GM18951 (cell line): ENCODE measurements around the gene HIVEP3.

Experiments used
- POLR2A ChIP-seq: IDR thresholded peaks from 4 replicates; pipeline ENCODE4 v1.6.1; 2011; ENCODE audit warnings: mild to moderate bottlenecking; ENCODE audit not compliant: insufficient read length, insufficient read depth; ENCODE audit errors: extremely low read depth
- in situ Hi-C: fragments of 300-500 bp; cut with MboI; formaldehyde crosslinking; loops from one replicate; pipeline ENCODE4 v1.12.0; 2022; ENCODE audit warnings: low sequenced_read_pairs, mixed read lengths, inconsistent platforms; ENCODE audit not compliant: unreplicated experiment

Gene HIVEP3

DNA sequence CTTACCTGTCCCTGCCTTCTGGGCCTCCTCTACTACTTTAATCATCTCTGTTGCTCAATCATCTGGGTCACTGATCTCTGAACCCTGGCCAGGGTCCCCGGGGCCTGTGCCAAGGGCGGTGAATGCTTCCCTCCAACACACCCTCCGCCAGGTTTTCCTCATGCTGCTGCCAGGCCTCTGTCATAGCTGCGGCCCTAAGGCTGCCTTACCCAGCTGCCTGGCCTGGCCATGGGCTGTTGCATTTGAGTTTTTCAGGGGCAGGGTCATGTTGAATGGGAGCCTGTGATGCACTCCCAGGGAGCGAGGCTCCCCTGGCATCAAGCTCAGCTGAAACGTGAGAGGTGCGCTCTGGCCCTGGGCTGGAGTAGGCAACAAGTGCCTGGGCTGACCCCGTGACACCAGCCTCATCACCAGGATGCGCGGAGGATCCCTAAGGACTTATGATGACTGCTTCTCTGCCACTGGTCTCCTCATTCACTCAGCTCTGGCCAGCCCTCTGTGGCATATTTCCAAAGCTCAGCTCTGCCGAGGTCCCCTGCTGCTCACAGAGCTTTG is 441.8 kb downstream of the HIVEP3 start:
- TF ChIP-seq POLR2A, result no peak
- in situ Hi-C loops, result no loop called here

DNA sequence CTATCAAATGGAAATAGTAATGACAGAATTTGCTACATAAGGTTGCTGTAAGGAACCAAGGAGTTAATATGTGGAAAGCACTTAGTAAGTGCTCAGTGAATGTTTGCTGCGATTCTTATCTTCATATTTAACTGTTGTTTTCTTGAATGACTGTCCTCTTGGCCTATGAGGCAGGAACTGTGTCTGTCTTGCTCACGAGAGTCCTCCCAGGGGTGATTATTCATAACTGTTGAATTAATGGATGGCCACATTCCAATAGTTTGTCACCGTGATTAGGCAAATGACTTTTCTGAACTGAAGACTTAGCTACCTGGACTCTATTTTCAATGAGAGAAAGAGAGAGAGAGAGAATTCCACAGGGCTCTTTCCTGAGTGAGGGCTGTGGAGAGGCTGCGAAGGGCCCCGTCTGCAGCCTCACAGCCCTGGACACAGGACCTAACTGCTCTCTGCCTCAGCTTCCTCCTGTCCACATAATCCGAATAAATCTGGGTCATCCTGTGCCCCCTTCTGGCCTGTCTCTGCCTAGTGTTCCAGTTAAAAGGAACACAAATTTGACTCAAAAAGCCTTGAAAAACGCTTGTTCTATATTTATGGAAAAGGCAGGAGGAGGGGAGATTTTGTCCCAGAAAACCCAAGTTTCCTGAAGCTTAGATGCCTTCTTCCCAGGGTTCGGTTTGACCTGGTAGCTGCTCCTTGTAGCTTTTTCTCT is 442.7 kb downstream of the HIVEP3 start:
- in situ Hi-C loops, result no loop called here

DNA sequence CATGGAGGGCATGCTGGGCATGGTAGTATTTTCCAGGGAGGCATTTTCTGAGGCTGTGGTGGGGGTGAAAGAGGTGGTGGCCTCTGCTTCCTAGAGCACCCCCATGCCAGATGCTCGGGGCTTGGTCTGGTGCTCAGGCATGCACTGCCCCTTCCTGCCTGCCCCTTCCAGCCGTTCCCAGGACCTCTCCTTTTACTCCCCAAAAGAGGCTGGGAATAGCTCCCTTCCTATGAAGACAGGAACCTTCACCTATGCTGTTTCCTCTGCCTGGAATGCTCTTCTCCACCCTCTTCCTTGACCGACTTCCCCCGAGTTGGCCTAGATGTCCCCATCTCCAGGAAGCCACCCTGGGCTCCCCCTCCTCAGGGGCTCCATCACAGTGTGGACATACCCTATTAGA is 443.4 kb downstream of the HIVEP3 start:
- no peak for TF ChIP-seq POLR2A
- in situ Hi-C loops, result no loop called here

More for the DNA sequence above, 442.7 kb downstream of the HIVEP3 start:
- TF ChIP-seq POLR2A, result no peak

DNA sequence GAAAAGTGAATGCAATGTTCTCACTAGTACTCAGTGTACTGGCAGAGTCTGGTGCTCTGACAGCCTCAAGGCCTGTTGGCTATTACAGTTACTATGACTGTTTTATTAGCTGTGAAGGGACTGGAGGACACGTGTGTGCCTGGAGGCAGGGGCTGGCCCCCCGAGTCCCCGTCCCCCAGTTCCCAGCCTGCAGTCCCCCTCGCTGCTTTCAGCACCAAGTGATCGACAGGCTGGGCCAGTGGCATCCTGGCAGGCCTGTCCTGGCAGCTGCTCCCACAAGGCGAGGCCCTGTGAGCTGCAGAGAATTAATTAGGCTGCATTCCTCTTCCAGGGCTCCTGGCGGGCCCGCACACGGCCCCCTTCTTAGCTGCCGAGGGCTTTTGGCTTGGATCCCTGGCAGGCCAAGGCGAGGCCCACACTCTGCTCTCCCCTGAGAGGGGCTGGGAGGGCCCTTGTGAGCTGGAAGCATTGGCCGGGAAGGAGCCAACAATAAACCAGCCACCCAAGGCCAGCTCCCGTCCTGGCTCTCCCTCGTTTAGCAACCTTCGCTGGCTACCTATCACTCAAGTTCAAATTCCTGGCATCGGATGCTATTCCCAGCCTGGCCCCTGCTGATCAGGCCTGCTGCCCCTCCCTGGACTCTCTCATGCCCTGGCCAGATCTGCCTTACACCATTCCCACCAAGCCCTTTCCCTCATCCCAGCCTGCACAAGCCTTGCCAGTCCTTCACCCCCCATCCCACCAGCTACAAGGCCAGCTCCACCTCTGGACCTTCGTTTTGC is 444.0 kb downstream of the HIVEP3 start:
- no peak for TF ChIP-seq POLR2A
- in situ Hi-C loops, result no loop called here

DNA sequence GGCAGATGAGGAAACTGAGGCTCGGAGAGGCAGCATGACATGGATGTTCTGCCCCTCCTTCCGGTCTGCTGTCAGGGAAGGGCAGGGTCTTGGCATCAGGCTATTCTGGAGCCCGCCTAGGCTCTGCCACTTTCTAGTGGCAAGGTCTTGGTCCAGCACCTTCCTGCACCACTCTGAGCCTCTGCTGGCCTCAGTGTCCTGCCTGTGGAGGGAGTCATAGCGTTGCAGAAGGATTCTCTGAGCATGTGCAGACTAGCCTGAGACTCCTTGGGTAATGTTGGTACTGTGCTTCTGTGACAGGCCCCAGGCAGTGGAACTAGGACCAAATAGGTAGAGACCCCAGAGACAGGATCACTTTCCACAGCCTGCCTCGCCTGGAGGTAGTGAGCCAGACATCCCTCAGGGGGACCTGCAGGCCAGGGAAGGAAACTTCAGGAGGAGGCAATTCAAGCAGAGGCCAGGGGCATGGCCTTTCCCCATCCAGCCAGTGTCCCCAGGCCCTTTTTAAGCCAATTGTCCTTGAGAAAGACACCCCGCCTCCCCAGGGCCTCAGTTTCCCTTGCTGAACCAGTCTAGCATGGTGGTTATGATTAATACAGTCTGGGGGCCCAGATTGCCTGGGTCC is 444.9 kb downstream of the HIVEP3 start:
- no peak for TF ChIP-seq POLR2A
- in situ Hi-C loops, result no loop called here

DNA sequence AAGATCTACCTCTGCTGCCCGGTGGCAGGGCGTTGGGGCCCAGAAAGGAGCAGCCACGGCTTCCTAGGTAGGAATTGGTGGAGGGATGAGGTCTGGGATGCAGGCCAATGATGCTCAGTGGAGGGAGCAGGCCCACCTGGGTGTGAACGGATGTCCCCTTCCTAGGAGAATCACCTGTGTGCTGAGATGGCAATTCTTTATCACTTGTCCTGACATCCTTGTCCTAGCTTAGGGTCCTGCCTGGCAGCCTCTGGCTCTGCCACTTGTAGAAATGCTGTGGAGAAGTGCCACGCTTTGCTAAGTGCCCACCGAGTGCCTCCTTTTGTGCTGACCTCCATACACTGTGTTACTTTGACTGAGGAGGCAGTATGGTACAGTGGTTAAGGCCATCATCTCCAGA is 447.1 kb downstream of the HIVEP3 start:
- in situ Hi-C loops, result no loop called here
- no peak for TF ChIP-seq POLR2A

DNA sequence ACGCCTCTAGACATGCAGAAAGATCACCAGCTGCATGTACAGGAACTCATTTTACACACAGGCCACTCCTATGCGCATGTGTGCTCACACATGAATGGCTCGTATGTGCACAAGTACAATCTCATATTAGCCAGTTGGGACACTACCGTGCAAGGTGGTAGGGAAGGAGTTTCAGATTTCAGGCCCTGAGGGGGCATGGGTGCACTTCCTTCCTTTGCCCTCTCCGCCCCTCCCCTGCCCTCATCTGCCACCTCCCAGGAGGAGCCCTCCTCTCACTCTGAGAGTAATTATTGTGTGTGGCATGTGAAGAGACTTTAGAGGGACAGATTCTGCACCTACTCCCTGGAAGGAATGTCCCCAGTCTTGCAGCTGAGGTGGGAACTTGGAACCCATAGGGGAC is 449.0 kb downstream of the HIVEP3 start:
- in situ Hi-C loops, result no loop called here

DNA sequence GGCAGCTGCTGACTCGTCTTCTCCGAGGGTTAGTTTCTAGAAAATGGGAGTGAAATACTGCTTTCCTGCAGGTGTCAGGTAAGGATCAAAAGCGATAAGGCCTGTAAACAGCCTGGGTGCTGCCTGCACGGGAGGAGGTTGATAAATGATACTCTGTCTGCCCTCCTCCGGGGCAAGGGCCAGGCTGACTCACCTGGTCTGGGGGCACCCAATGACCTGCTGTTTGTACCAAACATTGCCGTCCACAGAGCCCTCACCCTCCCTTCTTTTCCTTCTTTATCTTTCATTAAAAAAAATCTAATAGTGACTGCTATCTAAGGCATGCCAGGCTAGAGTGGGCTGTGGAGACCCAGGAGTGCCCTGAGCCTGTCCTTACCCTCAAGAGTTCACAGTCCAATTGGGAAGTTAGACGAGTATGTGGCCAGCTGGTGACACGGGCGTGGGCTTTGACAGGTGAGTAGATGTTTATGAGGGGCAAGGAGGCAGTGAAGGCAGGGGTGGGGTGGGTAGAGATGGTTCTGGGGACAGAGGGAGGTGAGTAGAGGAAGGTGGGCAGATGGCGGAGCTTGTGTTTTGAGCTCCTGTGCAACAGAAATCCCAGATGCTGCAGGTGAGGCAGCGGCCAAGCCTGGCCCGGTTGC is 450.5 kb downstream of the HIVEP3 start:
- in situ Hi-C loops, result no loop called here
- TF ChIP-seq POLR2A, result no peak

More for the DNA sequence above, 449.0 kb downstream of the HIVEP3 start:
- TF ChIP-seq POLR2A, result no peak

DNA sequence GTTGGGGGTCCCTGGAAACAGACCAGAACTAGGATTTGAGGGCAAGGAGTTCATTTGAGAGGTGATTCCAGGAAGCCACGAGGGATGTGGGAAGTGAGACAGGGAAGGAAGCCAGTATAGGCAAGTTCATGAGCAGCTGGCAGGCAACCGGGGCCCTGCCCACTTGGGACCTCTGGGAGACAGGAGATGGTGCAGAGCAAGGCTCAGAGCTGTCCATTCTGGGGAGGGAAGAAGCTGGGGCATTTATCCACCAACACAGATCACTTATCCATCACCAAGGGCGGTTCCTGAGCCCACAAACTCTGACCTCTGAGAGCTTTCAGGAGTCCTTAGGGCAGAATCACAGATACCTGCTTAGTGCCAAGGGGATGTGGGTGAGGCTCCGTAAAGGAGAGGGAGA is 451.0 kb downstream of the HIVEP3 start:
- in situ Hi-C loops, result no loop called here
- TF ChIP-seq POLR2A, result no peak

DNA sequence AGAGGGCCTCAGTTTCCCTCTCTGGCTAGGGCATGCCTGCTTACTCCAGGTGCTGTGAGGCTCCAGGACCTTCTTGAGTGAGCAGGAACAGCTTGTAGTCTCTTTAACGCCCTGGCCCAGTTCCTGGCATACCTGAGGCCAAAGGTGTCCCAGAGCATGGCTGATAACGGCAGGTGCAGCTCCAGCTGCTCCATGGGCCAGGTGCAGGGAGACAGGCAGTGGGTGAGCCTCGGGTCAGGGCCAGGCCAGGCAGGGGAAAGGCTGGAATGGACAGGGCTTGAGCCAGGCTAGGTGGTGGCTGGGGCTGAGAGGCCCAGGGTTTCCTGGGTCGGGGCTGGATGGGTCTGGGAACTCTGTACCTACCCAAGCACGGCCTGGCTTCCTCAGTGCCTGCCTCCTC is 452.6 kb downstream of the HIVEP3 start:
- no peak for TF ChIP-seq POLR2A
- in situ Hi-C loops, result no loop called here

DNA sequence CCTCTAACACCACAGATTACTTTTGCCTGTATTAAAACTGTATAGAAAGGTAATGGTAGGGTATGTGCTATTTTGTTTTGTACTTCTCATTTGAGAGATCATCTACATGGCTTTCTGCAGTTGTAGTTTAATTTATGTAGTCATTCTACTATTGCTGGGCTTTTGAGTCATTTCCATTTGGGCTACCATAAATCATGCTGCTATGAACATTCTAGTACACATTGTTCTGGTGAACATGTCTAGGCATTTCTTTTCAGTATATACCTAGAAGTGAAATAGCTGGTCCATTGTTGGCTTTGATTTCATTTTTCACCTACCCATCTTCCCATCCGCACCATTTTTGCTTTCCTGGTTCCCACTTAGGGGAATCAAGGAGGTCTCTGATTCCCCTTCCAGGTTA is 453.0 kb downstream of the HIVEP3 start:
- no peak for TF ChIP-seq POLR2A
- in situ Hi-C loops, result no loop called here

DNA sequence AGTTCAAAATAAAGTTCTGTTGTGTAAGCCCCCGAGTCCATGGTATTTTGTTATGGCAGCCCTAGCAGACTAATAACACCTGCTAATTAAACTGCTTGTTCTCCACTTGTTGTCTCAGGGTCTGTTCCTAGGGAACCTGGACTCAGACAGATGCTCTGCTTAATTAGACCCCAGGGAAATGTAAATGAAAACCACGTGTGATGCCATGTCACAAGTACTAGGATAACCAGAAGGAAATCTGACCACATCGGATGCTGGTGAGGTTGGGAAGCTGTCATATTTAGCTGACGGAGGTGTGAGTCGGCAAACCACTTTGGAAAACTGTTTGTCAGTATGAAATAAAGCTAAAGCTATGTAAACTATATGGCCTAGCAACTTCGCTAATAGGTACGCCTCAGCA is 453.8 kb downstream of the HIVEP3 start:
- in situ Hi-C loops, result no loop called here
- TF ChIP-seq POLR2A, result no peak

DNA sequence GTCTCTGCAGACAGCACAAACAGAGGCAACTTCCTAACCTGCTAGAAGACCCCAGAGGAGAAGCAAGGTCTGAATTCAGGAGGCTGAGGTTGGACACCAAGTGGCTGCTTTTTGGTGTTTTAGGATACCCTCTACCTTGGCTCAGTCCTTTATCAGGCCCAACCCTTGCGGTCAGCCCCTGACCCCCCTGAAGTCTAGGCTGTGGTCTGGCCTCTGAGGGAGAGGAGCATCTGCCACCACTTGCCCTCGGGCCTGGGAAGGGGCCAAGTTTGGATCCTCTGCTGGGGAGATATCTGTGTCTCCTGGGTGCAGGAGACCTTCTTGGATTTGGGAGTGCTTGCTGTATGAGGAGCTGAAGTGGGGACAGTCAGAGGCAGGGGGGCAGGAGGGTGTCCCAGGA is 455.2 kb downstream of the HIVEP3 start:
- no peak for TF ChIP-seq POLR2A

DNA sequence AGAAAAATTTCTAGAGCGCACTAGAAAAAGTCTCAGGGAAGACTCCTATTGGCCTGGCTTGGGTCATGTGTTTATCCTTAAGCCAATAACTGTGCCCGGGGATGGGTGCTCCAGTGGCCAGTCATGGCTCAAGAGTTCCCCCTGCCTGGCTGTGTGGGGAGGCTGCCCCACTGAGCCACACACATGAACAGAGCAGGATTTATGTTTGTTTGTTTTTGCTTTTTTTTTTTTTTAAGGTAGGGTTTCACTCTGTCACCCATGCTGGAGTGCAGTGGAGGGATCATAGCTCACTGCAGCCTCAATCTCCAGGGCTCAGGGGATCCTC is 456.1 kb downstream of the HIVEP3 start:
- no peak for TF ChIP-seq POLR2A

More for the DNA sequence above, 455.2 kb downstream of the HIVEP3 start:
- in situ Hi-C loops, result no loop called here

More for the DNA sequence above, 456.1 kb downstream of the HIVEP3 start:
- in situ Hi-C loops, result no loop called here
